GM12878 (cell line): ENCODE results near the gene CDHR5.
A peak's percentile ranks its signal among the peaks of the same experiment; 100 is the strongest.

ENCODE experiments used
- CEBPB ChIP-seq, 2 experiments: fragments of 150-350 bp in 1 of 2; IDR thresholded peaks; 2 replicates each; pipeline ENCODE4 v1.6.1; 2012 to 2014; ENCODE audit warnings: low read depth in 2 of 2, low read length in 2 of 2, borderline replicate concordance in 1 of 2, inconsistent platforms in 1 of 2
- CEBPZ ChIP-seq: fragments of 150-350 bp; IDR thresholded peaks from 2 replicates; pipeline ENCODE4 v1.6.1; 2016; ENCODE audit warnings: low read depth, low read length
- CTCF ChIP-seq, 3 experiments: IDR thresholded peaks in 2 of 3; conservative IDR thresholded peaks in 1 of 3; 2 replicates each; pipeline ENCODE4 v1.5.1; 2011; ENCODE audit warnings: low read depth in 3 of 3, low read length in 3 of 3, mild to moderate bottlenecking in 3 of 3, control low read depth in 2 of 3, moderate library complexity in 2 of 3, inconsistent platforms in 1 of 3, mixed read lengths in 1 of 3; ENCODE audit not compliant: control insufficient read depth in 2 of 3, insufficient read depth in 1 of 3; ENCODE audit errors: extremely low read depth in 1 of 3
- FOS ChIP-seq: IDR thresholded peaks from 3 replicates; pipeline ENCODE4 v1.6.1; 2011; ENCODE audit warnings: borderline replicate concordance; ENCODE audit not compliant: insufficient read length; ENCODE audit errors: extremely low read depth
- GATAD2B ChIP-seq: fragments of 450-650 bp; conservative IDR thresholded peaks from 2 replicates; pipeline ENCODE4 v1.6.1; 2017; ENCODE audit warnings: low read depth, mild to moderate bottlenecking, moderate library complexity
- POLR2A ChIP-seq: IDR thresholded peaks from 2 replicates; pipeline ENCODE4 v1.6.1; 2011; ENCODE audit warnings: low read depth, mild to moderate bottlenecking, low read length
- POLR2AphosphoS5 ChIP-seq: IDR thresholded peaks from 2 replicates; pipeline ENCODE4 v1.6.1; 2011; ENCODE audit warnings: mild to moderate bottlenecking, low read length, inconsistent platforms
- RAD51 ChIP-seq: fragments of 450-650 bp; IDR thresholded peaks from 2 replicates; pipeline ENCODE4 v1.6.1; 2016; ENCODE audit warnings: moderate library complexity, mild to moderate bottlenecking, inconsistent platforms
- REST ChIP-seq: IDR thresholded peaks from 2 replicates; pipeline ENCODE4 v1.6.1; 2012; ENCODE audit warnings: mild to moderate bottlenecking, low read depth, low read length
- SIN3A ChIP-seq: IDR thresholded peaks from 2 replicates; pipeline ENCODE4 v1.6.1; 2012; ENCODE audit warnings: low read depth, low read length, improper control_type of control experiment
- SMAD1 ChIP-seq: fragments of 450-650 bp; IDR thresholded peaks from 2 replicates; pipeline ENCODE4 v1.6.1; 2018; ENCODE audit warnings: mild to moderate bottlenecking, low read depth; ENCODE audit not compliant: partially characterized antibody
- SMC3 ChIP-seq: IDR thresholded peaks from 2 replicates; pipeline ENCODE4 v1.6.1; 2011; ENCODE audit warnings: low read length, improper control_type of control experiment, borderline replicate concordance
- SREBF2 ChIP-seq: IDR thresholded peaks from 2 replicates; pipeline ENCODE4 v1.6.1; 2012; ENCODE audit warnings: mild to moderate bottlenecking, low read length
- ZNF274 ChIP-seq: IDR thresholded peaks from one replicate; pipeline ENCODE4 v1.8.0; 2011; ENCODE audit not compliant: insufficient read length, insufficient read depth

GRCh38 chr11:615504-616319 is 9.0 kb downstream of the CDHR5 start, which contains the start of gene IRF7:
- TF ChIP-seq CTCF (IDR thresholded peaks at IDR 0.05 in 2 of 3, conservative IDR thresholded peaks at IDR 0.05 in 1 of 3; ENCODE audit: control insufficient read depth in 2 of 3, extremely low read depth in 1 of 3, insufficient read depth in 1 of 3, low read depth in 3 of 3, low read length in 3 of 3), result no peak
- TF ChIP-seq CEBPB (IDR thresholded peaks at IDR 0.05; ENCODE audit: borderline replicate concordance in 1 of 2, low read depth in 2 of 2, low read length in 2 of 2), result no peak
- 0 out of 2 replicates have a peak, but pooled peaks have one; percentile 1 for TF ChIP-seq SIN3A
- peak; percentile 33 for TF ChIP-seq SMAD1
- peak; percentile 98 for TF ChIP-seq POLR2AphosphoS5
- no peak for TF ChIP-seq REST
- peak; percentile 93 for TF ChIP-seq POLR2A
- no peak for TF ChIP-seq FOS
- no peak for TF ChIP-seq SMC3
- TF ChIP-seq CEBPZ, result no peak
- TF ChIP-seq GATAD2B, result peak; percentile 35; the same call in 1 of the 2 replicates
- no peak for TF ChIP-seq RAD51
- no peak for TF ChIP-seq ZNF274
- no peak for TF ChIP-seq SREBF2
